Fibroblast of skin of left biceps (primary cell): ENCODE results near the gene SUSD5.

ENCODE experiments used
- DNase-seq, 2 experiments: peaks; one replicate each; pipeline ENCODE4 v3.0.0-alpha.2; 2013; ENCODE audit warnings: low read depth in 2 of 2

Gene SUSD5

GRCh38 chr3:33218446-33219174, at the start of gene SUSD5:
SUSD5 (minus strand) TSS chr3:33218810; CDS start chr3:33218797, 13 bp downstream.
- no peak for DNase-seq

GRCh38 chr3:33260104-33260503, 41.5 kb upstream of the SUSD5 start:
- no peak for DNase-seq

DNA sequence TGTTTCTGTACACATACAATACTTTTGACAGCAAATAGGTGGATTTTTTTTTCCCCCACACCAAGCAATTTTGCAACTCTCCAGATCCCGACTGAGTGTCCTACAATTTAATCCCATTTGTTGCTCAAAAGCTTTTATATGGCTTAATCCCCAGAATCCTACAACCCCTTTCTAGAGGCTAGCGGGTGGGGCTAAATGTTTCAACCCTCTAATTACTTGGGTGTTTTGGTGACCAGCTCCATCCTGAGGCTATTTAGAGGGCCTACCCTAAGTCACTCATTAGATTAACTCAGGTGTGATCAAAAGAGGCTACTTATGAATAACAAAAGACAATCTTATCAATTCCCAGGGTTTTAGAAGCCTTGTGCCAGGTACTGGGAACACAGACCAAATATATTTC, 37.6 kb upstream of the SUSD5 start:
- no peak for DNase-seq

GRCh38 chr3:33250712-33251111, 32.1 kb upstream of the SUSD5 start:
- DNase-seq: no peak

DNA sequence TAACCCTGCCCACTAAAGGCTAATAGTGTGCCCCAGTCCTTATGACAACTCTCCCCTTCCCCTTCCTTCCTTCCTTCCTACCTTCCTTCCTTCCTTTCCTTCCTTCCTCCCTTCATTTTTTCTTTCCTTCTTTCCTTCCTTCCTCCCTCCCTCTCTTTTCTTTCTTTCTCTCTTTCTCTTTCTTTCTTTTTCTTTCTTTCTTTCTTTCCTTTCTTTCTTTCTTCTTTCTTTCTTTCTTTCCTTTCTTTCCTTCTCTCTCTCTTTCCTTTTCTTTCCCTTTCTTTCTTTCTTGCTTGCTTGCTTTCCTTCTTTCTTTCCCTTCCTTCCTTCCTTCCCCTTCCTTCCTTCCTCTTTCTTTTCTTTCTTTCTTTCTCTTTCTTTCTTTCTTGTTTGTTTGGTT, 28.2 kb upstream of the SUSD5 start:
- DNase-seq: no peak

DNA sequence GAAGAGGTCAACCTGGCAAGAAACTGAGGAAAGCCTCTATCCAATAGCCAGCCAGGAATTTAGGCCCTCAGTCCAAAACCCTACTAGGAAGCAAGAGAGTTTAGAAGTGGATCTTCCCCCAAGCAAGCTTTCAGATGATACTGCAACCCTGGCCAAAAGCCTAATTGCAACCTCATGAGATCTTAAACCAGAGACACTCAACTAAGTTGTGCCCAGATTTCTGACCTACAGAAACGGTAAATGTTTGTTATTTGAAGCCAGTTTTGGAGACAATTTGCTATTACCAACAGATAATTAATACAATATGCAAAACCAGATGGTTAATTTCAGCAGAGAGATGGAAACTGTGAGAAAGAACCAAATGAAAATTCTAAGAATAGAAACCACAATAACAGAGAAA, 21.7 kb upstream of the SUSD5 start:
- DNase-seq: no peak

DNA sequence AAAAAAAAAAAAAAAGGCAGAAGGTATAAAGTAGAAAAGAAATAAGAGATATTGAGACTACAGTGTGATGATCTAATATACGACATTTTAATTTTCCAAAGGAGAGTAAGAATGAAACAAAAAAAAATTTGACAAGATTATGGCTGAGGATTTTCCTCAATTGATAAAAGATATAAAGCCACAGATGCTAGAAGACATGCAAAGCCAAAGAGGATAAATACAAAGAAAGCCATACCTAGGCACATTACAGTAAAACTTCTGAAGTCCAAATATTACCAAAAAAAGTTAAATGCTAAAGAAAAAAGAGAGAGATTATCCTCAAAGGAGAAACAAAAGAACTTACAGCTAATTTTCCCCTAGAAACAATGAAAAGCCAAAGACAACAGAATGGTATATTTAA, 20.3 kb upstream of the SUSD5 start:
- DNase-seq: no peak

DNA sequence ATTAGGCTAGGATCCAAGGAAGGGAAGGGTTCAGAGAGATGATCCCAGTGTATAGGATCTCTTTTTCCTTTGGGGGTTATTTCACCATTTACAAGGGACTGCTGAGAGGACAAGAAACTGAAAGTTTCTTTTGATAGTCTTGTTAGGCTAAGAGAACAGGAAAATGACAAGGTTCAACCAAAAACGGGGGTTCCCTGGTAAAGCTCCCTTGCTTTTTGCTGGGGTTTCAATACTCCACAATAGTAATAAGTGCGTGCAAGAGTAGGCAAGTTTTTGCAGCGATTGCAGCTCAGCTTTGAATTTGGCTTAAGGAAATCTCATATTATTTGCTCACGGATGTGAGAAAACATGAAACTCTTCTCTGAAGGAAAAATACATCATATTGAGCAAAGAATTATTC, 18.8 kb upstream of the SUSD5 start:
- no peak for DNase-seq

- no peak for DNase-seq
Measured at GRCh38 chr3:33236005-33236404, 17.4 kb upstream of the SUSD5 start.

DNA sequence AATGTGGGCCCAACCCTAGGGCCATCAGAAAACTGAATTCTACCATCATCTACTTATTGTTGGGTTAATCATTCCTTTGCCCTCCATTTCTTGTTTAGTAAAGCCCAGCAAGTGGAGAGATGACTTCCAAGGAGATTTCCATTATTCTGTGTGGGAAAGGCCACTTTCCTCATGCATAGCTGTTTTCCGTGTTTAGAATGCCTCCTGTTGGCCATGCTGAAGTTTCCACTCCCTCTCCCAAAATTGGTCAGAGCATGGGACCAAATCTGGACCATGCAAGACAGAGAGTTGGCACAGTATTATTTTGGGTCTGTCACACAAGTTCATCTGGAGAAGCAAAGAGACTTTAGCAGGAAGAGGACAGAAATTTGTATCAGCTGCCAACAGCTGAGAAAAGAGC, 15.3 kb upstream of the SUSD5 start:
- DNase-seq: no peak

GRCh38 chr3:33231756-33232465, 13.3 kb upstream of the SUSD5 start:
- no peak for DNase-seq

GRCh38 chr3:33229947-33230346, 11.3 kb upstream of the SUSD5 start:
- DNase-seq: no peak

GRCh38 chr3:33229066-33229465, 10.5 kb upstream of the SUSD5 start:
- no peak for DNase-seq

GRCh38 chr3:33221241-33221640, 2.6 kb upstream of the SUSD5 start:
- DNase-seq: no peak

- no peak for DNase-seq
Measured at GRCh38 chr3:33219175-33219487, 521 bp upstream of the SUSD5 start.

- no peak for DNase-seq
Measured at GRCh38 chr3:33217866-33218445, 654 bp downstream of the SUSD5 start.

- no peak for DNase-seq
Measured at GRCh38 chr3:33215739-33216138, 2.9 kb downstream of the SUSD5 start.

GRCh38 chr3:33212406-33212805, 6.2 kb downstream of the SUSD5 start:
- DNase-seq: no peak

GRCh38 chr3:33211444-33211843, 7.2 kb downstream of the SUSD5 start:
- peak in 1 of 2 experiments; percentile 10 for DNase-seq

DNA sequence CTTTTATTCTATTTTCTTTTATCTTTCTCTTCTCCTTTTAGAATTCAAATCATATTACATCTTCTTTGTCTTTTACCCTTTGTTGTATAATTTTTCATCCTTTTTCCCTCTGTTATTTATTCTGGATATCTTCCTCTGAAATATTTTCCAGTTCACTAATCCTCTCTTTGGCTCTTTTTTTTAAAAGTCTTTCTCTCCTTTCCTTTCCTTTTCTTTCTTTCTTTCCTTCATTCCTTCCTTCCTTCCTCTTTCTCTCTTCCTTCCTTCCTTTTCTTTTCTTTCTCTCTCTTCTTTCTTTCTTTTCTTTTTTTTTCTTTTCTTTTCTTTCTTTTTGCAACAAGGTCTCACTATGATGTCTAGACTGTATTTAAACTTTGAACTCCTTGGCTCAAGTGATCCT, 9.3 kb downstream of the SUSD5 start:
- DNase-seq: no peak

GRCh38 chr3:33202711-33203457, 15.7 kb downstream of the SUSD5 start:
- no peak for DNase-seq

DNA sequence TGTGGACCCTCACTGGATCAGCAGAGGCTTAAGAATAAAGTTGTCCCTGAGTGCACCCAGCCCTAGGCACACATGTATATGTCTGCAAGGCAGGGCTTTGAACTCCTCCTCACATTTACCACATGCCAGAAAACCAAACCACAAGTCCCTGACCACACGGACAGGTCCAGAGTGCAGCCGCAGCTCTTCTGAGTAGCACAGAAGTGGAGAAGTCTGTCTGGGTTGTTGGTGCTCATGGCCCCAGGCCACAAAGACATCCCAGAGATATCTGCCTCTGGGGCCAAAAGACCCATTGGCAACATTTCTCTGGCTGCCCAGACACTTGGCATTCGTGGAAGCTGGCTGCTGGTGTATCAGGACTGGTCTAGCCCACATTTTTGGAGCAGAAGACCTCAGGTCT, 17.4 kb downstream of the SUSD5 start:
- no peak for DNase-seq

DNA sequence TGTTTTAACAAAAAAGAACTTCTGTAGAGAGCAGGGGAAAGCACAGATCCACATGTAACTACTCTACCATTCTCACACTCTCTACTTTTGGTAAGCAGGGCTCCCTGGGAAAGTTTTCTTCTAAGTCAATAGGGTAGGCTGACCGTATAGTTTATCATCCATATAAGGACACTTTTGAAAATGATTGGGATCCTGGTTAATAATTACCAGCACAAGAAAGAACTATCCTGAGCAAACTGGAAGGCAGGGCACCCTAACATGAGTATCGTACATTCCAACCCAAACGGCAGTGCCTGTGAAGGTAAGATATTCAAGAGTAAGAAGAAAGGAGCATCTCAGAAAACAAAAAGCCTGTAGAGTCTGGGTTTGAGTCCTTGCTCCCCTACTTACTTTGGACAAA, 22.1 kb downstream of the SUSD5 start:
- no peak for DNase-seq
